CD4-positive, alpha-beta T cell (primary cell): ENCODE data around the gene NFIC. TPM values are rescaled to one million over a fixed set of nuclear protein-coding genes. Genes with fewer than 3 reads are reported as not detected.
"Not testable (repeated sequence)": the region's sequence is repeated elsewhere in the genome, so short reads cannot be mapped to it uniquely, and the experiment has no call there.

Experiments
- ATAC-seq: fragments of 200-7000 bp; cut with Tn5 transposase; one replicate; pipeline ENCODE4 v1.10.0; 2022; ENCODE audit warnings: mild to moderate bottlenecking; ENCODE audit not compliant: poor library complexity
- CTCF ChIA-PET: fragments of 350-600 bp; sonication (Branson Sonifier 250); formaldehyde crosslinking; loops from one replicate; lab custom pipeline; 2021; ENCODE audit warnings: antibody characterized with exemption, inconsistent platforms; lab: Charles Lee
- POLR2A ChIA-PET: fragments of 350-600 bp; sonication (Branson Sonifier 250); formaldehyde crosslinking; loops from one replicate; lab custom pipeline; 2021; ENCODE audit warnings: antibody characterized with exemption, inconsistent platforms; lab: Charles Lee
- DNase-seq, 14 experiments: peaks; one replicate each; pipeline ENCODE4 v3.0.0-alpha.2; 2013 to 2020; ENCODE audit warnings: mixed read lengths in 2 of 14
- H3K27ac ChIP-seq, 2 donors: one replicate each; pipeline versions ENCODE4 v1.5.1 to v1.7.0; 2013; ENCODE audit warnings: low read length in 2 of 2, low read depth in 1 of 2, mild to moderate bottlenecking in 1 of 2
- H3K27me3 ChIP-seq, 2 experiments: 1 replicate in 1 of 2; 2 replicates in 1 of 2; pipeline versions ENCODE4 v1.6.1 to v1.7.0; 2013; ENCODE audit warnings: low read length in 2 of 2, control low read depth in 1 of 2, mild to moderate bottlenecking in 1 of 2, moderate library complexity in 1 of 2; ENCODE audit not compliant: insufficient read depth in 2 of 2, control insufficient read depth in 1 of 2
- H3K36me3 ChIP-seq: one replicate; pipeline ENCODE4 v1.6.1; 2013; ENCODE audit warnings: low read length, control low read depth; ENCODE audit not compliant: insufficient read depth
- H3K4me1 ChIP-seq: one replicate; pipeline ENCODE4 v1.6.1; 2013; ENCODE audit warnings: low read length, control low read depth; ENCODE audit not compliant: insufficient read depth
- H3K4me3 ChIP-seq: one replicate; pipeline ENCODE4 v1.5.1; 2013; ENCODE audit warnings: mild to moderate bottlenecking, low read length, moderate library complexity
- H3K9me3 ChIP-seq, 2 experiments: 1 replicate in 1 of 2; 2 replicates in 1 of 2; pipeline versions ENCODE4 v1.6.1 to v1.7.0; 2013; ENCODE audit warnings: low read length in 2 of 2, mild to moderate bottlenecking in 2 of 2, control low read depth in 1 of 2, moderate library complexity in 1 of 2; ENCODE audit not compliant: control insufficient read depth in 1 of 2, insufficient read depth in 1 of 2
- H3K27ac Mint-ChIP-seq: one replicate; pipeline ENCODE4 v1.8.0; 2020; ENCODE audit warnings: mixed read lengths
- H3K27me3 Mint-ChIP-seq: one replicate; pipeline ENCODE4 v1.8.0; 2021; ENCODE audit warnings: mixed read lengths
- H3K36me3 Mint-ChIP-seq: one replicate; pipeline ENCODE4 v1.8.0; 2021; ENCODE audit warnings: low read depth, mixed read lengths
- H3K4me1 Mint-ChIP-seq: one replicate; pipeline ENCODE4 v1.8.0; 2021; ENCODE audit warnings: low read depth, mixed read lengths
- H3K4me3 Mint-ChIP-seq: one replicate; pipeline ENCODE4 v1.8.0; 2020; ENCODE audit warnings: mild to moderate bottlenecking, mixed read lengths
- H3K9me3 Mint-ChIP-seq: one replicate; pipeline ENCODE4 v1.8.0; 2020; ENCODE audit warnings: mixed read lengths
- intact Hi-C, 2 experiments: fragments of 100-400 bp; cut with DNase I in 1 of 2; cut with micrococcal nuclease in 1 of 2; formaldehyde crosslinking; loops; one replicate each; pipeline versions ENCODE4 v1.15.1 to v1.9.0; 2023 to 2025; cut with DNase I, micrococcal nuclease
- total RNA-seq, 174 experiments: library from RNA in 2 of 174; stranded (reverse) in 2 of 174; gene quantifications; one replicate each; pipeline ENCODE4 v1.2.3 and lab custom pipeline; 2021 to 2026
- TF ChIP-seq, protein P1 (sequence below): fragments of 200-600 bp; IDR thresholded peaks from one replicate; pipeline ENCODE4 v1.8.0; 2022; ENCODE audit warnings: antibody characterized with exemption, mild to moderate bottlenecking

The NFIC gene
- total RNA-seq, 2 experiments from 2014 or later: 22.1 to 22.2 TPM

DNA sequence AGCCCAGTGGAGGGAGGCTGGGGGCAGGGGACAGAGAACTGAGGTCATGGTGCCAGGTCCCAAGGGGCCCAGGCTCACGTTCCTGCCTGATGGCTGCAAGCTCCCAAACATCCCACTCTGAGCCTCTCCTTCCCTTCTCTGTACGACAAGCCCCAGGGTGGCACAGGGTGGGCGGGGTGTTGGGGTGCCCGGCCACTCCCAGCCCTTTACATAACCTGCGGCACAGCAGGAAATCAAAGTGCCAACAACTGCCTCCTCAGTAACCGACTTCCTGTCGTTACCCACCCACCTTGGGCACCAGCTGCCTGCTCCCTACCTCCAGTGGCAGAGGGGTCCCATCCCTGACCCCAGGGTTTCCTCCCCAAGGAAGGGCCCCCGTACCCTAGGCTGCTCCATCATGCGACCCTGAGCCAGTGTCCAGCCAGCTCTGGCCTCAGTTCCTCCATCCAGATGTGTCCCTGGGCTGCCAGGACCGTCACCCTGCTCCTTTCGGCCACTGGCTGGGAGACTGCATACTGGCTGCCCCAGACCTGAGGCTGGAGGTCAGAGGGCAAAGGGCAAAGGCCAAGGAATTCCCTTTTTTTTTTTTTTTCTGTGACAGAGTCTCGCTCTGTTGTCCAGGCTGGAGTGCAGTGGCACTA, 27.7 kb upstream of the NFIC start:
- TF ChIP-seq, protein P1, sequence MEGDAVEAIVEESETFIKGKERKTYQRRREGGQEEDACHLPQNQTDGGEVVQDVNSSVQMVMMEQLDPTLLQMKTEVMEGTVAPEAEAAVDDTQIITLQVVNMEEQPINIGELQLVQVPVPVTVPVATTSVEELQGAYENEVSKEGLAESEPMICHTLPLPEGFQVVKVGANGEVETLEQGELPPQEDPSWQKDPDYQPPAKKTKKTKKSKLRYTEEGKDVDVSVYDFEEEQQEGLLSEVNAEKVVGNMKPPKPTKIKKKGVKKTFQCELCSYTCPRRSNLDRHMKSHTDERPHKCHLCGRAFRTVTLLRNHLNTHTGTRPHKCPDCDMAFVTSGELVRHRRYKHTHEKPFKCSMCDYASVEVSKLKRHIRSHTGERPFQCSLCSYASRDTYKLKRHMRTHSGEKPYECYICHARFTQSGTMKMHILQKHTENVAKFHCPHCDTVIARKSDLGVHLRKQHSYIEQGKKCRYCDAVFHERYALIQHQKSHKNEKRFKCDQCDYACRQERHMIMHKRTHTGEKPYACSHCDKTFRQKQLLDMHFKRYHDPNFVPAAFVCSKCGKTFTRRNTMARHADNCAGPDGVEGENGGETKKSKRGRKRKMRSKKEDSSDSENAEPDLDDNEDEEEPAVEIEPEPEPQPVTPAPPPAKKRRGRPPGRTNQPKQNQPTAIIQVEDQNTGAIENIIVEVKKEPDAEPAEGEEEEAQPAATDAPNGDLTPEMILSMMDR: no peak
- intact Hi-C loops: loop anchor here (2.0 kb wide), 1 partner anchor 22 kb away; no protein-coding TSS in a partner anchor
- H3K27ac ChIP-seq: peak overlapping the region; percentile 29 to 59
- CTCF ChIA-PET: interaction anchor here (0.7 kb wide), 1 partner anchor 91 kb away, joined by 3 read pairs; no protein-coding TSS in a partner anchor
- DNase-seq: peak; percentile 48 to 89 (median 69)
- no peaks in the 10 kb centered on the region for H3K36me3 ChIP-seq
- Mint-ChIP-seq H3K9me3 (no peaks in the 10 kb centered on the region), H3K27ac (peak overlapping the region; percentile 88), H3K4me3 (peak overlapping the region; percentile 57), H3K36me3 (no peaks in the 10 kb centered on the region), H3K4me1 (peaks cover 11% of the 10 kb centered on the region), H3K27me3 (no peaks in the 10 kb centered on the region)
- peak overlapping the region; percentile 3 for H3K4me3 ChIP-seq
- H3K27me3 ChIP-seq: no peaks in the 10 kb centered on the region
- ATAC-seq: peak; percentile 99
- POLR2A ChIA-PET: interaction anchor here (0.8 to 1.8 kb wide), 7 partner anchors 8 to 153 kb away, joined by 3 to 15 read pairs (median 4); no protein-coding TSS in a partner anchor
- no peaks in the 10 kb centered on the region for H3K9me3 ChIP-seq
- H3K4me1 ChIP-seq: peaks cover 29% of the 10 kb centered on the region

DNA sequence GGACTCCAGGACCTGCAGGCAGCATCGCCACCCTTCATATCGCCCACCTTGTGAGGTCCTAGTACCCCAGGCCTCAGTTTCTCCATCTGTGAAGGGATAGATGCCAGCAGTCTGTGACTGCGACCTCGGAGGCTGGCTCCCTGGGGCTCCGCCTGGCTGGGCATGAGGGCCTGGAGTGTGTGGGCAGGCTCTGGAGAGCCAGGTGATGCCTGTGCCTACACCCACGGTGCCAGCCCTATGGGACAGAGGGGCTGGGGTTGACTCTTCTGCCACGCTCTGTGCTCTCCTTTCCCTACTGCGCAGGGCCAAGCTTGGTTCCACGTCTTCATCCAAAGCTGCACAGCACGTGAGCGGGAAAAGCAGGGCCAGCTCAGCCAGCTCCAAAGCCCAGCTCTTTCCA, 26.0 kb upstream of the NFIC start:
- no peak overlapping the region for H3K4me3 ChIP-seq
- H3K9me3 Mint-ChIP-seq: no peaks in the 10 kb centered on the region
- peaks cover 32% of the 10 kb centered on the region for H3K4me1 ChIP-seq
- H3K9me3 ChIP-seq: no peaks in the 10 kb centered on the region
- ChIA-PET CTCF (no interaction called here), POLR2A (no interaction called here)
- H3K27ac Mint-ChIP-seq: no peak overlapping the region
- no peak overlapping the region for H3K4me3 Mint-ChIP-seq
- DNase-seq (no peak), ATAC-seq (no peak)
- no peaks in the 10 kb centered on the region for H3K27me3 ChIP-seq
- H3K36me3 ChIP-seq: no peaks in the 10 kb centered on the region
- no peak overlapping the region for H3K27ac ChIP-seq
- TF ChIP-seq, protein P1: no peak
- intact Hi-C loops: no loop called here
- H3K4me1 Mint-ChIP-seq: peaks cover 11% of the 10 kb centered on the region
- H3K27me3 Mint-ChIP-seq: no peaks in the 10 kb centered on the region
- no peaks in the 10 kb centered on the region for H3K36me3 Mint-ChIP-seq

DNA sequence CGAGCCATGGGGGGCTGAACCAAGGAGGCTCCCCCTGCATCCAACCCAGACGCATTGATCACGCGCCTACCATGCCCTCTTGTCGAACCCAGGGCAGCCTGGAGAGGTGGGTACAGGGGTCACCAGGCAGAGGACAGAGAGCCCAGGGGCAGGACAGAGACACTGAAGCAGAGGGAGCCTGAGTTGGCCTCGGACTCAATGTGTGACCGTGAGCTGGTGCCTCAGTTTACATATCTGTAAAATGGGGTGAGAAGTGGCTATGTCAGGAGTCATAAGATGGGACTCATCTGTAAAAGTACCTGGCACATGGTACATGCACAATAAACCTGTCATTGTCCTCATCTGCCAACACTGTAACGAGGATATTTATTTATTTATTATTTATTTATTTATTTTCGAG, 24.1 kb upstream of the NFIC start:
- Mint-ChIP-seq H3K4me3 (no peak overlapping the region), H3K27me3 (no peaks in the 10 kb centered on the region), H3K27ac (no peak overlapping the region), H3K4me1 (peaks cover 7% of the 10 kb centered on the region), H3K36me3 (no peaks in the 10 kb centered on the region), H3K9me3 (no peaks in the 10 kb centered on the region)
- Histone ChIP-seq H3K27me3 (no peaks in the 10 kb centered on the region), H3K9me3 (no peaks in the 10 kb centered on the region), H3K27ac (no peak overlapping the region), H3K36me3 (no peaks in the 10 kb centered on the region), H3K4me1 (peaks cover 32% of the 10 kb centered on the region), H3K4me3 (no peak overlapping the region)
- TF ChIP-seq, protein P1: no peak
- intact Hi-C loops: no loop called here
- no peak for DNase-seq
- no peak for ATAC-seq
- ChIA-PET CTCF (interaction anchor here (1.2 kb wide), 1 partner anchor 92 kb away, joined by 3 read pairs; no protein-coding TSS in a partner anchor), POLR2A (no interaction called here)

DNA sequence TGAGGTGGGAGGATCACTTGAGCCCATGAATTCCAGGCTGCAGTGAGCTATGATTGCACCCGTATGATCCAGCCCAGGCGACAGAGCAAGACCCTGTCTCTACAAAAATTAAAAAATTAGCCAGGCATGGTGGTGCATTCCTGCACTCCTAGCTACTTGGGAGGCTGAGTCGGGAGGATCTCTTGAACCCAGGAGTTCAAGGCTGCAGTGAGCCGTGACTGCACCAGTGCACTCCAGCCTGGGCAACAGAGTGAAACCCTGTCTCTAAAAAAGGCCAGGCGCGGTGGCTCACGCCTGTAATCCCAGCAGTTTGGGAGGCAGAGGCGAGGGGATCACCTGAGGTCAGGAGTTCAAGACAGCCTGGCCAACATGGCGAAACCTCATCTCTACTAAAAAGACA, 23.4 kb upstream of the NFIC start:
- POLR2A ChIA-PET, H3K27me3 Mint-ChIP-seq, H3K4me1 Mint-ChIP-seq, H3K9me3 Mint-ChIP-seq, H3K9me3 ChIP-seq, H3K4me3 Mint-ChIP-seq, H3K27me3 ChIP-seq, H3K27ac Mint-ChIP-seq, H3K4me3 ChIP-seq, ATAC-seq, intact Hi-C loops, H3K27ac ChIP-seq, DNase-seq, H3K36me3 ChIP-seq, H3K36me3 Mint-ChIP-seq: not testable (repeated sequence)
- peaks cover 26% of the 10 kb centered on the region for H3K4me1 ChIP-seq
- CTCF ChIA-PET: interaction anchor here (1.2 kb wide), 1 partner anchor 91 kb away, joined by 3 read pairs; no protein-coding TSS in a partner anchor
